IPS-NIHi7 (cell line): ENCODE measurements around the gene VASH1.

Source experiments
- DNase-seq: peaks from one replicate; pipeline ENCODE4 v3.0.0; 2012; ENCODE audit warnings: mixed read lengths; ENCODE audit errors: extremely low spot score

VASH1 gene

GRCh38 chr14:76742966-76743365 is 18.3 kb upstream of the VASH1 start:
- DNase-seq: no peak

GRCh38 chr14:76752744-76753143 is 8.5 kb upstream of the VASH1 start:
- DNase-seq: no peak

DNA sequence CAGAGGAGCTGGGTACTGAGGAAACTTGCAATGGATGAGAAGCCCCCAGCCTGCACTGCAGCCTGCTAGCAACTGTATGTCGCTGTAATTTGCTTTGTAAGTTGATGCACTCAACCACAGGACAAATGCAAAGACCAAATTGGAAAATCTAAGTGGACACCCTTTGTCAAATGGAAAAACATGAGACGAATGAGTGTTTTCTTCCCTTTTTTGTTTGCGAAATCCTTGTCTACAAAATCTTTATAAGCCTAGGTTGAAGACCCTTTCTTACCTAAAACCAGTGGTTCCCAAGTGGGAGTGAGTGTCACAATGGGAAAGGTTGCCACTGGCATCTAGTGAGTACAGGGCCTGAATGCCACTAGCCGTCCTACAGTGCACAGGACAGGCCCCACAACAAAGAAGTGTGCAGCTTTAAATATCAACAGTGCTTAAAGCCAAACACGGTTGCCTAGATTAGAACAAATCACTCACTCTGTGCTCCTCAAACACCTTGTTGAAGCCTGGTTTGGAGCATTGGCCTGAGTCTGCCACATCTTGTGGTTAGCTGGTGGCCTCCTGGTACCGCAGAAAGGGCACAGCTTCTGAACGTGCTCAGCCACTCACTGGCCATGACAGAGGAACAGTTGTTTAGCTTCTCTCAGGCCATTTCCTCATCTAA is 7.6 kb upstream of the VASH1 start:
- DNase-seq: no peak

DNA sequence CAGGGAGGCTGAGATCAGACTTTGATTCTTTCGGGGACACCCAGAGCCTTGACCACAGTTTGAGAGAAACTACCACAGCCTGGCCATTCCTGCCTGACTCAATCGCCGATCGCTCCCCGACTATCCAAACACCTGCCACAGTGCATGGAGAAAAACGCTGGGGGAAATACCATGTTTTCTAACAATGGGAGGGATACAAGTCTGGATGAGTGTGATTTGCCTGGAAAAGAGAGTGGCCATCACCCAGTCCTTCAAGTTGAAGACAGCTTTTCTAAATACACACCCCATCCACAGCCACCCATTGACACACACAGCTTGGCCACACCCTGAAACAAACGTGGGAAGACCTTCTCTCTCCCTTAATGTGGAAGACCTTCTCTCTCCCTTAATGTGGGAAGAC is 6.7 kb upstream of the VASH1 start:
- DNase-seq: no peak

GRCh38 chr14:76755610-76756370 is 5.5 kb upstream of the VASH1 start:
- DNase-seq: no peak

DNA sequence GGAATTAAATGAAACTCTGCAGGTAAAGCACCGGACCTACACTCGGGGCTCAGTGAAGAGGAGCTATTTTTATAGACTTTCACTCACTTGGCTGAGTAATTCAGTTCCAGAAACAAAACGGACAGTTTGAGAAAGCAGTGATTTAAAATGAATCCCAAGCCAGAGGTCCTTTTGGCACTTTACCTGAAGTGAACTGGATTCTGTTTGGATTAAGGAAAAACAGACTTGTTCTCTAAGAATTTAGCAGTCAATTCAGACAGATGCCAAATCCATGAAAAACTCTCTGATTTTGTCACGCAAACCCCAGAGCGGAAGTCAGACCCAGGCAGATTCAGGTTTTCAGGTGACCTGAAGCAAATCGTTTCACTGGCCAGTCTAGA is 4.9 kb upstream of the VASH1 start:
- DNase-seq: no peak

DNA sequence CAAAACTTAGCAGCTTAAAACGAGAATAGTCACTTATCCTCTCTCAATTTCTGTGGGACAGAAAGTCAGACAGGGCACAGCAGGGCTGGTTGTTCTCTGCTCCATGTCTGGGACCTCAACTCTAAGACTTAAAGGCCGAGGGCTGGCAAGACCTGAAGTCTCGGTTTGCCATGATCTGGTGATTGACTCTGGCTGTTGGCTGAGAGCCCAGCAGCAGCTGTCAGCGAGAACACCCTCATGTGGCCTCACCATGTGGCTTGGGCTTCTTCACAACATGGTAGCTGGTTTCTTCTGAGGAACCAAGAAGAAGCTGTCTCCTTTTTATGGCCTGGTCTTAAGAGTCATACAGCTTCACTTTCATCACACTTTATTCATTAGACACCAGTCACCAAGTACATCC is 1.7 kb upstream of the VASH1 start:
- DNase-seq: no peak

DNA sequence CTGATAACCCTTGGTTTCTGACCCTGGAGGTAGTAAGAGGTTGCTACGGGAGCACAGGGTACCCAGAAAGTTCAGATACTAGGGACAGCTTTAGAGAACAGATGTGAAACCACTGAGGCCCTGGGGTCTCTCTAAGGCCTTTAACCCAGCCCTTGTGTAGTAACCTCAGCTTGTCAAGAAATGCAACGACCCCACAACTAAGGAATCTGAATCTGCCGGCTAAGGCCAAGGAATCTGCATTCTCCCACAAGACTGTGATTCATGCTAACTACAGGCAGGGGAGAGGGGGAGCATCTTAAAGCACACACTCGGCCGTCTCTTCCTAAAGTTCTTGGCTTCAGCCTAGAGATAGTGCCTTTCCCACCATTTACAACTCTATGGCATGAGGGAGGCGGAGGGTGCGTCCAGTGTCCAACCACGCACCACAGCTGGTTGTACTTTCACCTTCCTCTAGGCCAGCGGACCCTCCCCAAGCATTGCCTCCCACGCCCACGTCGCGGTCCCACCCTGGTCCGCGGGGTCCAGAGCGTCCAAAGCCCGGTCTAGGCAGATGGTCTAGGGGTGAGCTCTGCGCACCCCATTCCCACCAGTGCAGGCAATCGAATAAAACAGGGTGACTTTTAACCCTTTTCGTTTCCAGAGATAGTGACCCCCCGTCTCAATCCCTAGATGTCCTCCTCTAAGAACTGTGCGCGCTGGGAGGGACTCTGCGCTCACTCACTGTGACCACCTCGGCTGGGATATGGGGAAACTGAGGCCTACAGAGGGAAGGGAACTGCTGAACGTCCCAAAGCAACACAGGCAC is 735 bp upstream of the VASH1 start:
- no peak for DNase-seq

DNA sequence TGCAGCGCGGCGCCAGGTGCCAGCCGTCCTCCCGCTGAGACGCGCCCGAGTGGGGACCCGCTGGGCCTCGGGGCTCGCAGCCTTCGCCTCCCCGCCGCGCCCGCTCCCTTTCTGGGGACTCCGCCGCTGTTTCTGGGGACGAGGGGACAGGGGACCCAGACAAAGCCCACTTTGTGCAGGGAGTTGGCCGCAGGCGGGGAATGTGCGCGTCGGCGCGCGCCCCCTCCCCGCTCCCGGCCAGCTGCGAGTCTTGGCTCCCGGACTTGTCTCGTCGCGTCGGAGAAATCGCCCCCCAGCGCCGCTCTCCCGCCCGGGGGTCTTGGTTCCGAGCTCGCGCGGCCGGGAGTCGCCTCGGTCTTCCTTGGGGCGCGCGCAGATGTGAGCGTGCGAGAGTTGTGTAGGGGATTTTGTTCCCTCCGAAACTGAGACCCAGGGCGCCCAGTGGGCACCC is 717 bp downstream of the VASH1 start:
- no peak for DNase-seq

GRCh38 chr14:76762411-76763095 is 1.3 kb downstream of the VASH1 start:
- no peak for DNase-seq

DNA sequence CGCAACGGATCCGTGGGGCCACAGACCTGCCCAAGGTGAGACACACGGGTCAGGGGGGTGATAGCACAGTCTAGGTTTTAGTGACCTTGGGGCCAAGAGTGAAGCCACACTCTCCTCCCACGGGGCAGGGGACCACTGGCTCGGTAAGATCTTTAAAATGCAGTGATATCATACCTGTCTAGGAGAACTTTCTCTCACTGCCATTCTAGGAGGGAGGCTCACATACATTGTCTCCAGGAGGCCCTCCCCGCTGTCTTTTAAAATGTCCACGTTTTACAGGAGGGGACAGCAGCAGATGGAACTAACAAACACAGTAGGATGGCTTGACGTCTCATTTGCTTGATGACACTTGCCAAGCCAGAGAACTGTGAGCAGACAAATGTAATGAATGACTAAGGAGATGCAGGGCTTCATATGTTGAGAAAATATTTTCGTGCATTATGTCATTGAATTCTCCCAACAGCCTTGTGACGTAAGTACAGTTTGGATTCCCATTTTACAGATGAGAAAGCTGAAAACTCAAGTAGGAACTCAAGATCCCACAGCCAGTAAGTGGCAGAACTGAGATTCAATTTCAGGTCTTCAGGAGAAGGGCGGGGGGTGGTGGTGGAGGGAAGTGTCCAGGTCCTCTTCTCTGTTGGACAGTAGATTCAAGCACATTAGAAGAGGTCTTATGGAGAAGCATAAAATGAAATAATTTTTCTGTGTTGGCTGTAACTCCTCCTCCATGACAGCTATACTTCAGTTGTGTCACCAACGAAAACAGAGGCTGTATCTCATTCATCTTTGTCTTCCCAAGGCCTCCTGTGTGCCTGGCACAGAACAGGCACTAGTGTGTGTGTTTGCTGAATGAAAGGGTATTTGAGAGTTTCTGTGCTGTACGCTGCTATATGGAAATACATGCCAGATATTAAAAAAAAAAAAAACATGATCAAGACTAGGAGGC is 2.1 kb downstream of the VASH1 start:
- no peak for DNase-seq

DNA sequence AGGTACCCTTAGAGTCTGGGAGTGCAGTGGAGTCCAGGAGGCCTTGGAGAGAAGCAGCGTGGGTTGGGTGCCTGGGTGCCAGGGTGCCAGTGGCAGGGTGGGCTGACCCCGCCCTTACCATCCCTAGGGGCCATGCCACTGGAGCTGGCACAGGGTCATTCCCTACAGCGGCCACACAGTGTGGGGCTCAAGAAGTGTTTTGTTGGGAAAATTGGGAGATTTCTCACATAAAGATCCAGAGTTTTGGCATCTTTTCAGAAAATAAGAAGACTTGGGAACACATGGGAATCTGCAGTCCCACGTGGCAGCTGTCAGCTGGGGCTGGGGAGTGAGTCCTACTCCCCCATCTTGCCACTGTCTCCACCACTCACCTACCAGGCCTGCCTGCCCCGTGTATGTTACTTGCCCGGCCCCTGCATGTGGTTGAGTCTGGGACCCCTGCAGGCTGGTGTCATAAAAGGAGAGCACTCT is 4.2 kb downstream of the VASH1 start:
- DNase-seq: no peak

DNA sequence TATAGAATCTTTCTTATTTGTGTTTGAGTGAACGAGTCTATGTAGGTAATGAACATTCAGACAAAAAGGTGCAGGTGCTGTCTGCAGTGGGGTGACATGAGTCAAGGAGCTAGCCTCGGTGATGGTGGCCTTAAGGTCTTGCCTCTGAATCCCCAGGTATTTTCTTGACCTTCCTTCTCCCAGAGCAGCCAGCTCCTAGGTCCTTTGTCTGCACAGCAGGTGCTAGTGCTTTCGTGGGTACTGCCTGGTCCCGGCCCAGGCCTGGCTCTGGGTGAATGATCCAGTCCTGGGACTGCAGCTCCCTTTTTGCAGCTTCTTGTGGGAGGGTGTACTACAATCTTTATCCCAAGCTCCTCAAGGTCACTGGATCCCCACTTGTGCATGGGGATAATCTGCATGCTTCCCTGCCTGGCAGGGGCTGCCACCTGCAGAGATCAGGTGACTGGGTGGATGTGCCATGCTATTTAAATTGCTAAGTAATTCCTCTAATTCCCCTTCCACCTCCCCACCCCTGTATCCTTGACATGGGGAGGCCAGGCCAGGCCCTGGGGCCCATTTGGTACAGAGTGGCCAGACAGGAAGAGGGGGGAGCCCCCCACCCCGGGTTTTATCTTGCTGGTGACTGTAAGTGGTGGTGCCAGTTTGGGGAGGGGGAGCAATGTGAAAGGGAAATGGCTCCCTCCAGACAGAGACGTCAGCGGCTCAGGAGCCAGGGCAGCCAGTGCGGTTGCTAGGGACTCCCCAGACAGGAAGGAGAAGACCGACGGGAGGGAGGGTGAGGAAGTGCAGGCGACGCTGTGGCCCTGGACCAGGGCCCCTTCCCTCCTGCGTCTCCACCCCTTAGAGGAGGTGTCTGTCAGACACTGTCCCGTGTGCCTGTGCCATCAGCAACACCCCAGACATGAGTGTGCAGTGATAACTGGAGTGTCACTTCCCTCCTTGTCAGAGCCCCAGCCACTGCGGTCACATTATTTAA is 6.7 kb downstream of the VASH1 start:
- DNase-seq: peak; percentile 75

DNA sequence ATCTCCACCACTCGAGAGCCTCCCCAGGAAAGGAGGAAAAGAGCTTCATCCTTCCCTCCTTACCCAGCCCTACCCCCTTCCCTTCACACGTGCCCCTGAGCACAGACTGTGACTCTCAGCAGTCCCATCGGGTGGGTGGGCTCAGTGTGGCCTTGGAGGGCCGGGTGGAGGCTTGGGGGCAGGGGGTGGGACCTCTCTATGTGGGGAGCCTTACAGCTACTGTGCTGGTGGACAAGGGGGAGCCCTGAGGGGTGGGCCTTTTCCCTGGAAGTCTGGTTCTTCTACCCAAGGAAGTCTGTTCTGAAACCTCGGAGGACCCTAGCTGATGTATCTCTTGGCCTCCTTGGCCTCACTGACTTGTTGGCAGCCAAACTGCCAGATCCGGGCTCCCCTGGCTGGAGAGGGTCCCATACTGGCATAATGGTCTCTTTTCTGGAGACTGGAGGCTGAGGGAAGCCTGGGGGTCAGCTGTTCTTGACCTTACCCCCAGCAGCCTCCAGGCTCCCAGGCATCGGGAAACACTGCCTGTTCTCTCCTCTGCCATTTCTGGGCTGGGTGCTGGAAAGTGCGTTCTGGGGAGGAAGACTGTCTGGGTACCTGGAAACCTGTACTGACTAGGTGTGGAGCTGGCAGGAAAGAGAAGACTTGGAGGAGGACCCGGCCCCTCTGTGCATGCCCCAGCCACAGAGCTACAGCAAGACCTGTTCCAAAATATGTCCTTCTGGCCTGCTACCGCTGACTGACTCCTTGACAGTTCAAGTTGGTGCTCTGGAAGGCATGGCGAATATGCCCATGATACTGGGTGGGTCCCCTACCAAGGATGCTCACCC is 7.6 kb downstream of the VASH1 start:
- DNase-seq: no peak

DNA sequence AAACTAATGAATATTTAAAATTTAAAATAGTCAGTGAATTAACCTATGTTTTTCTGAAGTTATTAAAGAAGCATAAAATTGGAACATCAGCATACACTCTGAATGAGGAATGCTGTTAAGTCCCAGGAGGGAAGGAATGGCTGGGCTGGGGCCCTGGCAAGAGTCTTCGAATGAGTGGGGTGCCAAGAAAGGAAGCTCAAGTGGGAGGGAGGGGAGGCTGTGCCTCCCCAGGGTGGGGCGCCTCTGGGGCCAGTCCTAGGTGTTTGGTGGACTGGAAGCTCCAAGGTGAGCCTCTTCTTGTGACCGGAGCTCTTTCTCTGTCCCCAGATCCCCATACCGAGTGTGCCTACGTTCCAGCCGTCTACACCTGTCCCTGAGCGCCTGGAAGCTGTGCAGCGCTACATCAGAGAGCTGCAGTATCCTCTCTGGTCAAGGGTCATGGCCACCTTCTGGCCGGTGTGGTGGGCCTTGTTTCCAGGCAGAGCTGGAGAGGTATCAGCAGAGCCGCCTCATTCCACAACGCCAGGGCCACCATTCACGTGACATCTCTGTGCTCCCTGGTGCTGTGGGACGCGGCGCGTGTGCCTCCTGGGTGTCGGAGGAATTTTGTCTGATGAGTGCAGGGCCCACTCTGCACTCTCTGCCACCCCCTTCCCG is 8.5 kb downstream of the VASH1 start:
- no peak for DNase-seq

DNA sequence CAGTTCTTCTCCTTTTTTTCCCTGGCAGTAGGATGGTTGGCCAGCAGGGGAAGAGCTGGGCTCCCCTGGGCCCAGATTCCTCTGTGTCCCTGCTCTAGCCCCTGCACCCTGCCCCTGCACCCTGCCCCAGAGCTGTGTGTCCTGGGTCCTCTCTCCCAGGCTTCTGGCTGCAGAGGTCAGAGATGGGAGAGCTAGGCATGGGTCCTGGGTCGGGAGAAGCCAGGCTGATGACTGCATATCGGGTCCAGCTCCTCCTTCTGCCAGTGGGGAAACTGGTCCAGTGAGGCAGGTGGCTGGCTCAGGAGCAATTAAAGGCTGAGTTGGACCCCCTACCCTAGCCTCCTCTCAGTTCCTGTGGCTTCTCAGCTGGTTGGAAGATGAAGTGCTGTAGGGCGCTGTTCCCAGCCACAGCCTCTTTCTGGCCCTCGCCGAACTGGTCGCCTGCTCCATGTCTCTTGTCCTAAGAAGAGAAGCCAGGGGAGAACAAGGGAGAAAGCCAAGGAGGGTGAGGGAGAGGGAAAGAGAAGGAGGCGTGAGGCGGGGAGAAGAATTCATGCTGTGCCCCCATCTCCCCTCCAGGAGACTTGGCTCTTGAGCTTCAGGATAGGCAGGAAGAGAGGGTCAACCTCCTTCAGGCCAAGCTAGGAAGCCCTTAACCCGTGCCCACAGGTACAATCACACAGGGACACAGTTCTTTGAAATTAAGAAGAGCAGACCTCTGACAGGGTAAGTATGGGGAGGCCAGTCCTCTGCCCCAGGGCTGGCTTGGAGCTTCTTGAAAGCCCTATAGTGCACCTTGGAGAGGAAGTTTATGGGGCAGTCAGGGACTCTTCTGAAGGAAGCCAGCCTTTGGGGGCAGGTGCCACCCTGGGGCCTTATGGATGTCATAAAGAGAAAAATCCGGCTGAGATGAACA is 9.5 kb downstream of the VASH1 start:
- no peak for DNase-seq

DNA sequence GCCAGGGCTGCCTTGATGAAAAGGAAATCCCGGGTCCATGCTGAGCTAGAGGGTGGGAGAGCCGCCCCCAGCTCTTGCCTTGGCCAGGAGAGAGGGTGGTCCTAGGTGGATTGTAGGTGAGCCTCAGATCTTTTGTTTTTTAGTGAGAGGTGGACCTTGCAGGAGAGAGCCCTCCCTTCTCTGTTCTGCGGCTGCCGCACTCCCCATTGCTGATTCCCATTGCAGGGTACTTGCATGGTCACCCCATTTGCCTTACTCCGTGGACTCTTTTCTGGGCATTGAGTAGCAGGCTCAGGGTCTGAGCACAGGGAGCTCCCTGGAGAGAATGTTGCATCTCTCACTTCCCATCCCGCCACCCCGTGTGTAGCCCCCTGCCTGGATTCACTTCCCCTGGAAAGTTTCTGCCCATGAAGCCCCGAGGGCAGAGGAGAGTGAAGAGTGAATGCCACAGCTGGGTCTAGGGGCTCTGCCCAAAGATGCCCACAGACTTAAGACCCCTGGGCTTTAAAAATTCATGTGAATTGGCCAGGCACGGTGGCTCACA is 10.2 kb downstream of the VASH1 start:
- no peak for DNase-seq
